DMS153 treated with DMSO at 0.1 percent for 48 hours (cell line): ENCODE results near the gene TMEM30B.
A peak's percentile ranks its signal among the peaks of the same experiment; 100 is the strongest.
"Not testable (repeated sequence)": the region's sequence is repeated elsewhere in the genome, so short reads cannot be mapped to it uniquely, and the experiment has no call there.

ENCODE experiments used
- DNase-seq: peaks from one replicate; lab custom pipeline; 2025; ENCODE audit not compliant: unreplicated experiment; lab: John Stamatoyannopoulos, UW

Gene TMEM30B

GRCh38 chr14:61266891-61267740 lies 14.0 kb downstream of the TMEM30B start:
- no peak for DNase-seq

GRCh38 chr14:61266436-61266835 lies 14.7 kb downstream of the TMEM30B start:
- DNase-seq, result no peak

GRCh38 chr14:61264651-61265050 lies 16.5 kb downstream of the TMEM30B start:
- DNase-seq, result no peak

- DNase-seq, result no peak
Measured at GRCh38 chr14:61264010-61264571, 17.0 kb downstream of the TMEM30B start.

- no peak for DNase-seq
Measured at GRCh38 chr14:61262082-61262481, 19.1 kb downstream of the TMEM30B start.

- DNase-seq, result no peak
Measured at GRCh38 chr14:61260939-61261776, 20.0 kb downstream of the TMEM30B start.

GRCh38 chr14:61258985-61259384 lies 22.2 kb downstream of the TMEM30B start:
- no peak for DNase-seq

GRCh38 chr14:61257469-61258057 lies 23.6 kb downstream of the TMEM30B start:
- no peak for DNase-seq

- no peak for DNase-seq
Measured at GRCh38 chr14:61256826-61257468, 24.2 kb downstream of the TMEM30B start.

- no peak for DNase-seq
Measured at GRCh38 chr14:61255968-61256367, 25.2 kb downstream of the TMEM30B start.

- DNase-seq, result no peak
Measured at GRCh38 chr14:61254808-61255526, 26.2 kb downstream of the TMEM30B start.

- no peak for DNase-seq
Measured at GRCh38 chr14:61253064-61253738, 27.9 kb downstream of the TMEM30B start.

GRCh38 chr14:61252369-61253063 lies 28.6 kb downstream of the TMEM30B start:
- DNase-seq, result peak; percentile 80

- DNase-seq, result no peak
Measured at GRCh38 chr14:61250063-61250462, 31.1 kb downstream of the TMEM30B start.

- no peak for DNase-seq
Measured at GRCh38 chr14:61247935-61248334, 33.2 kb downstream of the TMEM30B start.

GRCh38 chr14:61246721-61247120 lies 34.4 kb downstream of the TMEM30B start:
- no peak for DNase-seq

- no peak for DNase-seq
Measured at GRCh38 chr14:61244009-61244408, 37.1 kb downstream of the TMEM30B start.

GRCh38 chr14:61240206-61240605 lies 40.9 kb downstream of the TMEM30B start:
- no peak for DNase-seq

GRCh38 chr14:61239285-61239684 lies 41.9 kb downstream of the TMEM30B start:
- not testable (repeated sequence) for DNase-seq
